H1 (cell line): ENCODE measurements around the gene CNFN. TPM values are rescaled to one million over a fixed set of nuclear protein-coding genes. Genes with fewer than 3 reads are reported as not detected.

Source experiments
- CTCF ChIA-PET: fragments of 300-600 bp; sonication (Branson Sonifier 250); formaldehyde crosslinking; loops from one replicate; lab custom pipeline; 2021; ENCODE audit not compliant: partially characterized antibody; lab: Charles Lee
- POLR2A ChIA-PET: fragments of 300-600 bp; sonication (Branson Sonifier 250); formaldehyde crosslinking; loops from one replicate; lab custom pipeline; 2021; ENCODE audit warnings: inconsistent platforms; ENCODE audit not compliant: partially characterized antibody; lab: Charles Lee
- DNase-seq, 2 experiments: peaks; one replicate each; pipeline versions ENCODE4 v3.0.0 to v3.0.0-alpha.2; 2010 to 2022; ENCODE audit warnings: low spot score in 2 of 2, low read depth in 1 of 2, mixed read lengths in 1 of 2
- FAIRE-seq: peaks from 2 replicates; lab custom pipeline; 2011; peaks lifted over from hg19 to GRCh38; lab: Jason Lieb, UNC
- H2AFZ ChIP-seq: 2 replicates; pipeline ENCODE4 v1.8.1; 2012; ENCODE audit warnings: low read length, inconsistent platforms
- H2AK5ac ChIP-seq: 2 replicates; pipeline ENCODE4 v1.6.1; 2013; ENCODE audit warnings: low read depth, low read length
- H2BK120ac ChIP-seq: replicated peaks from 2 replicates; pipeline ENCODE3; 2013; ENCODE audit warnings: low read depth, low read length, inconsistent platforms
- H2BK12ac ChIP-seq: 2 replicates; pipeline ENCODE4 v1.6.1; 2013; ENCODE audit warnings: low read depth, low read length
- H2BK15ac ChIP-seq: 2 replicates; pipeline ENCODE4 v1.6.1; 2013; ENCODE audit warnings: low read length
- H2BK20ac ChIP-seq: 2 replicates; pipeline ENCODE4 v1.6.1; 2013; ENCODE audit warnings: low read length
- H2BK5ac ChIP-seq: 2 replicates; pipeline ENCODE4 v1.6.1; 2013; ENCODE audit warnings: low read depth, low read length
- H3K14ac ChIP-seq: 2 replicates; pipeline ENCODE4 v1.6.1; 2013; ENCODE audit warnings: inconsistent platforms; ENCODE audit not compliant: insufficient read length
- H3K18ac ChIP-seq: 2 replicates; pipeline ENCODE4 v1.6.1; 2013; ENCODE audit warnings: low read length; ENCODE audit errors: extremely low read depth
- H3K23ac ChIP-seq: 2 replicates; pipeline ENCODE4 v1.6.1; 2013; ENCODE audit warnings: inconsistent platforms; ENCODE audit not compliant: insufficient read length
- H3K23me2 ChIP-seq: 2 replicates; pipeline ENCODE4 v1.6.1; 2013; ENCODE audit warnings: low read depth, low read length
- H3K27ac ChIP-seq: 2 replicates; pipeline ENCODE4 v1.6.1; 2011; ENCODE audit warnings: low read depth, low read length, inconsistent platforms
- H3K27me3 ChIP-seq, 4 experiments: replicated peaks in 1 of 4; 1 replicate in 1 of 4; 2 replicates in 3 of 4; pipeline versions ENCODE4 v1.6.1 to v1.8.1; 2011 to 2013; ENCODE audit warnings: low read length in 3 of 4, mild to moderate bottlenecking in 3 of 4, inconsistent platforms in 2 of 4, mixed read lengths in 2 of 4, moderate library complexity in 1 of 4; ENCODE audit not compliant: control insufficient read depth in 3 of 4, insufficient read depth in 3 of 4; ENCODE audit errors: extremely low read depth in 1 of 4
- H3K36me3 ChIP-seq, 4 experiments: 2 replicates each; pipeline versions ENCODE4 v1.6.1 to v1.8.1; 2011 to 2013; ENCODE audit warnings: mild to moderate bottlenecking in 4 of 4, low read length in 3 of 4, moderate library complexity in 2 of 4, control low read depth in 1 of 4, inconsistent platforms in 1 of 4; ENCODE audit not compliant: insufficient read depth in 4 of 4, control insufficient read depth in 2 of 4
- H3K4ac ChIP-seq: replicated peaks from 2 replicates; pipeline ENCODE3; 2013; ENCODE audit warnings: low read length, low read depth, mixed read lengths, inconsistent platforms; ENCODE audit not compliant: insufficient read length
- H3K4me1 ChIP-seq, 4 experiments: replicated peaks in 1 of 4; 1 replicate in 1 of 4; 2 replicates in 3 of 4; pipeline versions ENCODE4 v1.6.1 to v1.8.1; 2011 to 2013; ENCODE audit warnings: low read length in 3 of 4, inconsistent platforms in 2 of 4, mixed read lengths in 1 of 4; ENCODE audit not compliant: insufficient read depth in 4 of 4, control insufficient read depth in 3 of 4
- H3K4me2 ChIP-seq, 2 experiments: 2 replicates each; pipeline versions ENCODE4 v1.6.1 to v1.8.1; 2011 to 2013; ENCODE audit warnings: low read depth in 2 of 2, low read length in 2 of 2, control low read depth in 1 of 2, inconsistent platforms in 1 of 2, mild to moderate bottlenecking in 1 of 2; ENCODE audit not compliant: insufficient read depth in 1 of 2
- H3K4me3 ChIP-seq, 4 experiments: fragments of 200-600, 300-600 bp in 1 of 4; sonication (generic), shearing (Covaris generic), sonication (Bioruptor Twin) in 1 of 4; 2 replicates each; pipeline versions ENCODE4 v1.5.1 to v1.8.1; 2011 to 2016; ENCODE audit warnings: low read length in 4 of 4, low read depth in 3 of 4, control low read depth in 2 of 4, inconsistent platforms in 2 of 4, mild to moderate bottlenecking in 2 of 4, mixed read lengths in 1 of 4, moderate library complexity in 1 of 4; ENCODE audit not compliant: insufficient read depth in 2 of 4; ENCODE audit errors: extremely low read depth in 1 of 4
- H3K56ac ChIP-seq: replicated peaks from 2 replicates; pipeline ENCODE3; 2013; ENCODE audit warnings: low read depth, mild to moderate bottlenecking, mixed read lengths, low read length, inconsistent platforms; ENCODE audit not compliant: insufficient read length
- H3K79me1 ChIP-seq: 2 replicates; pipeline ENCODE4 v1.6.1; 2013; ENCODE audit warnings: low read depth, low read length, control low read depth
- H3K79me2 ChIP-seq, 2 experiments: 2 replicates each; pipeline versions ENCODE4 v1.6.1 to v1.8.1; 2012 to 2013; ENCODE audit warnings: low read length in 2 of 2, mild to moderate bottlenecking in 2 of 2, inconsistent platforms in 1 of 2; ENCODE audit not compliant: insufficient read depth in 2 of 2, control insufficient read depth in 1 of 2
- H3K9ac ChIP-seq, 4 experiments: replicated peaks in 1 of 4; 1 replicate in 1 of 4; 2 replicates in 3 of 4; pipeline versions ENCODE4 v1.6.1 to v1.8.1; 2011 to 2013; ENCODE audit warnings: low read depth in 3 of 4, low read length in 3 of 4, control low read depth in 2 of 4, mild to moderate bottlenecking in 2 of 4, moderate library complexity in 2 of 4, inconsistent platforms in 1 of 4; ENCODE audit errors: extremely low read depth in 1 of 4
- H3K9me3 ChIP-seq, 2 experiments: 2 replicates each; pipeline versions ENCODE4 v1.6.1 to v1.8.1; 2012 to 2013; ENCODE audit warnings: mild to moderate bottlenecking in 2 of 2, moderate library complexity in 2 of 2, control low read depth in 1 of 2, inconsistent platforms in 1 of 2, low read depth in 1 of 2, low read length in 1 of 2, mixed read lengths in 1 of 2; ENCODE audit not compliant: insufficient read depth in 2 of 2
- H4K20me1 ChIP-seq, 2 experiments: replicated peaks in 1 of 2; 2 replicates each; pipeline versions ENCODE3 to v1.8.1; 2011 to 2013; ENCODE audit warnings: inconsistent platforms in 2 of 2, low read length in 2 of 2, mild to moderate bottlenecking in 1 of 2; ENCODE audit not compliant: insufficient read depth in 2 of 2, control insufficient read depth in 1 of 2
- H4K5ac ChIP-seq: 2 replicates; pipeline ENCODE4 v1.6.1; 2013; ENCODE audit warnings: low read length, low read depth, mixed read lengths, inconsistent platforms; ENCODE audit not compliant: insufficient read length
- H4K8ac ChIP-seq: 2 replicates; pipeline ENCODE4 v1.8.0; 2013; ENCODE audit warnings: mild to moderate bottlenecking, moderate library complexity, low read length, inconsistent platforms; ENCODE audit not compliant: insufficient read depth; ENCODE audit errors: extremely low read depth
- H4K91ac ChIP-seq: replicated peaks from 2 replicates; pipeline ENCODE3; 2013; ENCODE audit warnings: low read length, mixed read lengths, inconsistent platforms; ENCODE audit not compliant: insufficient read length
- ASH2L ChIP-seq: fragments of 200-600, 300-600 bp; sonication (generic); IDR thresholded peaks from one replicate; pipeline ENCODE4 v1.7.1; 2017; ENCODE audit warnings: low read length
- CHD1 ChIP-seq: IDR thresholded peaks from 2 replicates; pipeline ENCODE4 v1.6.1; 2012; ENCODE audit warnings: low read depth, low read length, improper control_type of control experiment
- CHD2 ChIP-seq: IDR thresholded peaks from 2 replicates; pipeline ENCODE4 v1.6.1; 2012; ENCODE audit warnings: low read length, improper control_type of control experiment
- E2F6 ChIP-seq: IDR thresholded peaks from 2 replicates; pipeline ENCODE4 v1.6.1; 2012; ENCODE audit warnings: inconsistent platforms
- HDAC2 ChIP-seq, 2 experiments: fragments of 300-600 bp in 1 of 2; sonication (generic) in 1 of 2; IDR thresholded peaks; 2 replicates each; pipeline ENCODE4 v1.6.1; 2011 to 2012; ENCODE audit warnings: low read depth in 2 of 2, low read length in 2 of 2, mild to moderate bottlenecking in 2 of 2, moderate library complexity in 2 of 2, borderline replicate concordance in 1 of 2, inconsistent platforms in 1 of 2
- JUND ChIP-seq: IDR thresholded peaks from 2 replicates; pipeline ENCODE4 v1.6.1; 2011; ENCODE audit warnings: mild to moderate bottlenecking, improper control_type of control experiment, low read length
- KDM1A ChIP-seq: fragments of 200-600, 300-600 bp; sonication (generic); IDR thresholded peaks from 2 replicates; pipeline ENCODE4 v1.7.1; 2016; ENCODE audit warnings: mild to moderate bottlenecking, low read length, borderline replicate concordance
- MAFK ChIP-seq: IDR thresholded peaks from 2 replicates; pipeline ENCODE4 v1.6.1; 2012; ENCODE audit warnings: low read depth, mild to moderate bottlenecking, improper control_type of control experiment, low read length
- SP2 ChIP-seq: IDR thresholded peaks from 2 replicates; pipeline ENCODE4 v1.6.1; 2012; ENCODE audit warnings: mild to moderate bottlenecking, low read length, inconsistent platforms
- SRF ChIP-seq: IDR thresholded peaks from 2 replicates; pipeline ENCODE4 v1.6.1; 2011; ENCODE audit warnings: mild to moderate bottlenecking, low read depth, low read length, moderate library complexity
- TCF12 ChIP-seq: IDR thresholded peaks from 2 replicates; pipeline ENCODE4 v1.6.1; 2011; ENCODE audit warnings: low read depth, mild to moderate bottlenecking, low read length
- YY1 ChIP-seq: IDR thresholded peaks from 2 replicates; pipeline ENCODE4 v1.6.1; 2011; ENCODE audit warnings: low read depth, mild to moderate bottlenecking, low read length
- WGBS, 2 experiments: shearing (Covaris generic) in 1 of 2; methylation state at CpG; one replicate each; pipeline versions ENCODE4 v1.1.6 to v1.1.7; 2013 to 2015; ENCODE audit warnings: low lambda C conversion rate in 2 of 2, mixed read lengths in 2 of 2, inconsistent platforms in 1 of 2, low coverage in 1 of 2, missing lambda C conversion rate in 1 of 2; ENCODE audit not compliant: insufficient replicate concordance in 2 of 2, insufficient coverage in 1 of 2, insufficient read length in 1 of 2; ENCODE audit errors: extremely low coverage in 1 of 2, missing lambda C conversion rate in 1 of 2; 5-methylcytosine and 5-hydroxymethylcytosine counted together
- polyA plus RNA-seq, 7 experiments: library from polyadenylated mRNA; depleted of rRNA in 3 of 7; stranded (reverse) in 5 of 7; unstranded in 2 of 7; fragments of >200 nt in 5 of 7; fragments of 200-250 nt in 2 of 7; gene quantifications; 1 replicate in 5 of 7; 2 replicates in 1 of 7; 4 replicates in 1 of 7; pipeline versions ENCODE4 v1.2.1 to v1.2.3, GENCODE V29; 2011 to 2013; ENCODE audit warnings: missing spikeins in 2 of 7, mixed read lengths in 2 of 7
- total RNA-seq: library from RNA; stranded (reverse); fragmentation: NEBNext Ultra II Directional; extraction: Animal tissue kit (Norgen Biotek cat#: 25700); gene quantifications from 2 replicates; pipeline ENCODE4 v1.2.1, GENCODE V29; 2021

CNFN gene
- total and polyA plus RNA-seq, 2 of the 8 experiments (the other 6 are each of a cell fraction or from before 2014, with no cell fraction given) = 8.9 to 31.5 TPM

- Histone ChIP-seq H2BK12ac (no peak overlapping the region), H4K91ac (no peak overlapping the region), H2BK120ac (no peak overlapping the region), H2AFZ (no peak overlapping the region), H4K5ac (no peak overlapping the region), H3K79me2 (no peaks in the 10 kb centered on the region), H3K9me3 (peaks cover 2% of the 10 kb centered on the region in 2 experiments), H4K8ac (no peak overlapping the region; the same call in 1 of the 2 replicates), H2BK5ac (no peak overlapping the region), H3K4me1 (peaks cover 0 to 9% (median 3%) of the 10 kb centered on the region in 4 experiments; a peak in 5 of 7 replicates), H3K4me3 (no peak overlapping the region), H3K36me3 (no peaks in the 10 kb centered on the region), H3K4me2 (no peak overlapping the region), H3K23ac (no peak overlapping the region), H4K20me1 (peaks cover 7 to 20% of the 10 kb centered on the region in 2 experiments), H3K56ac (no peak overlapping the region), H3K18ac (no peak overlapping the region), H3K79me1 (no peaks in the 10 kb centered on the region), H2BK20ac (no peak overlapping the region), H2AK5ac (no peak overlapping the region), H3K27me3 (peaks cover 5 to 26% (median 21%) of the 10 kb centered on the region in 4 experiments), H3K4ac (no peak overlapping the region), H3K23me2 (peaks cover 7% of the 10 kb centered on the region; the same call in 1 of the 2 replicates), H3K27ac (no peak overlapping the region), H2BK15ac (no peak overlapping the region), H3K14ac (no peak overlapping the region), H3K9ac (no peak overlapping the region)
- no peak for FAIRE-seq
- ChIA-PET CTCF (interaction anchor here (0.6 to 10.3 kb wide), 12 partner anchors 9 to 230 kb away, joined by 3 to 101 read pairs (median 4); no protein-coding TSS in a partner anchor), POLR2A (interaction anchor here (1.7 kb wide), 1 partner anchor 23 kb away, joined by 5 read pairs; no protein-coding TSS in a partner anchor)
- WGBS, 2 experiments = 89% methylated on average over 5 of the region's 6 CpGs; no CpG with 5 or more reads in 1 of the 2 experiments
- no peak for DNase-seq
- TF ChIP-seq HDAC2 (IDR thresholded peaks at IDR 0.05; ENCODE audit: borderline replicate concordance in 1 of 2, low read depth in 2 of 2, low read length in 2 of 2) = no peak
- TF ChIP-seq TCF12 = no peak
- TF ChIP-seq CHD2 = no peak
- TF ChIP-seq JUND = no peak
- TF ChIP-seq SRF = no peak
- TF ChIP-seq KDM1A = no peak
- no peak for TF ChIP-seq SP2
- TF ChIP-seq YY1 = no peak
- TF ChIP-seq E2F6 = no peak
- TF ChIP-seq ASH2L = no peak
- no peak for TF ChIP-seq CHD1
- no peak for TF ChIP-seq MAFK
Observed at GRCh38 chr19:42419309-42419708, 29.2 kb upstream of the CNFN start.
